Skeletal muscle satellite cell (primary cell): ENCODE results near the gene SLC26A1.
A peak's percentile ranks its signal among the peaks of the same experiment; 100 is the strongest.

Experiments used
- H3K27me3 ChIP-seq: 2 replicates; pipeline ENCODE4 v1.7.0; 2013; ENCODE audit warnings: low read length; ENCODE audit not compliant: control insufficient read depth, insufficient read depth
- H3K36me3 ChIP-seq: 2 replicates; pipeline ENCODE4 v1.7.0; 2013; ENCODE audit warnings: mild to moderate bottlenecking, control low read depth, low read length; ENCODE audit not compliant: insufficient read depth
- H3K4me1 ChIP-seq: 2 replicates; pipeline ENCODE4 v1.7.0; 2013; ENCODE audit warnings: low read length; ENCODE audit not compliant: control insufficient read depth, insufficient read depth
- H3K4me2 ChIP-seq: 2 replicates; pipeline ENCODE4 v1.7.0; 2013; ENCODE audit warnings: mild to moderate bottlenecking, low read length
- H3K4me3 ChIP-seq: 2 replicates; pipeline ENCODE4 v1.7.0; 2013; ENCODE audit warnings: low read length
- H3K9ac ChIP-seq: 2 replicates; pipeline ENCODE4 v1.7.0; 2013; ENCODE audit warnings: mild to moderate bottlenecking, low read depth, low read length, moderate library complexity
- H3K9me3 ChIP-seq: replicated peaks from 2 replicates; pipeline ENCODE4 v1.7.0; 2013; ENCODE audit warnings: mild to moderate bottlenecking, control low read depth, low read length

The SLC26A1 gene

GRCh38 chr4:1018147-1019020, 25.2 kb upstream of the SLC26A1 start:
- no peak overlapping the region for H3K4me3 ChIP-seq
- H3K9me3 ChIP-seq: no peaks in the 10 kb centered on the region

GRCh38 chr4:1017706-1018105, 24.5 kb upstream of the SLC26A1 start:
- Histone ChIP-seq H3K27me3 (no peaks in the 10 kb centered on the region), H3K4me1 (no peaks in the 10 kb centered on the region), H3K9ac (no peak overlapping the region), H3K9me3 (no peaks in the 10 kb centered on the region), H3K4me2 (no peak overlapping the region), H3K36me3 (peaks cover 6% of the 10 kb centered on the region), H3K4me3 (no peak overlapping the region)

More at GRCh38 chr4:1018147-1019020, 25.2 kb upstream of the SLC26A1 start:
- H3K4me2 ChIP-seq: no peak overlapping the region
- no peaks in the 10 kb centered on the region for H3K4me1 ChIP-seq
- no peaks in the 10 kb centered on the region for H3K27me3 ChIP-seq
- H3K36me3 ChIP-seq: peaks cover 4% of the 10 kb centered on the region
- H3K9ac ChIP-seq: no peak overlapping the region

- Histone ChIP-seq H3K4me3 (no peak overlapping the region), H3K9ac (no peak overlapping the region), H3K9me3 (no peaks in the 10 kb centered on the region), H3K36me3 (peaks cover 6% of the 10 kb centered on the region), H3K4me2 (no peak overlapping the region), H3K27me3 (no peaks in the 10 kb centered on the region), H3K4me1 (no peaks in the 10 kb centered on the region)
Observed at GRCh38 chr4:1017211-1017610, 24.0 kb upstream of the SLC26A1 start.

- no peak overlapping the region for H3K4me2 ChIP-seq
- H3K36me3 ChIP-seq: peaks cover 6% of the 10 kb centered on the region
- H3K9ac ChIP-seq: no peak overlapping the region
- H3K4me3 ChIP-seq: no peak overlapping the region
- no peaks in the 10 kb centered on the region for H3K9me3 ChIP-seq
- no peaks in the 10 kb centered on the region for H3K27me3 ChIP-seq
- peaks cover 4% of the 10 kb centered on the region for H3K4me1 ChIP-seq
Observed at GRCh38 chr4:1015746-1016145, 22.5 kb upstream of the SLC26A1 start.

GRCh38 chr4:1015179-1015578, 22.0 kb upstream of the SLC26A1 start:
- H3K4me1 ChIP-seq: peaks cover 9% of the 10 kb centered on the region
- H3K4me3 ChIP-seq: no peak overlapping the region
- H3K27me3 ChIP-seq: no peaks in the 10 kb centered on the region
- no peaks in the 10 kb centered on the region for H3K9me3 ChIP-seq
- H3K4me2 ChIP-seq: no peak overlapping the region
- peaks cover 6% of the 10 kb centered on the region for H3K36me3 ChIP-seq
- H3K9ac ChIP-seq: no peak overlapping the region

GRCh38 chr4:1014291-1015167, 21.3 kb upstream of the SLC26A1 start:
- peaks cover 6% of the 10 kb centered on the region for H3K36me3 ChIP-seq
- H3K4me3 ChIP-seq: no peak overlapping the region
- H3K9me3 ChIP-seq: no peaks in the 10 kb centered on the region
- H3K4me2 ChIP-seq: no peak overlapping the region
- H3K27me3 ChIP-seq: no peaks in the 10 kb centered on the region
- peaks cover 13% of the 10 kb centered on the region for H3K4me1 ChIP-seq
- H3K9ac ChIP-seq: no peak overlapping the region

- Histone ChIP-seq H3K4me2 (no peak overlapping the region), H3K4me1 (peaks cover 21% of the 10 kb centered on the region), H3K4me3 (no peak overlapping the region), H3K27me3 (peaks cover 8% of the 10 kb centered on the region), H3K9ac (no peak overlapping the region), H3K36me3 (peaks cover 6% of the 10 kb centered on the region), H3K9me3 (no peaks in the 10 kb centered on the region)
Observed at GRCh38 chr4:1013225-1014073, 20.2 kb upstream of the SLC26A1 start.

GRCh38 chr4:1012034-1012739, 19.0 kb upstream of the SLC26A1 start:
- peak overlapping the region; percentile 53 for H3K9ac ChIP-seq
- H3K36me3 ChIP-seq: peaks cover 6% of the 10 kb centered on the region
- H3K27me3 ChIP-seq: peaks cover 21% of the 10 kb centered on the region
- peak overlapping the region; percentile 71 for H3K4me3 ChIP-seq
- H3K9me3 ChIP-seq: no peaks in the 10 kb centered on the region
- H3K4me2 ChIP-seq: peak overlapping the region; percentile 82
- H3K4me1 ChIP-seq: peaks cover 21% of the 10 kb centered on the region

GRCh38 chr4:1011666-1012033, 18.4 kb upstream of the SLC26A1 start:
- H3K9me3 ChIP-seq: no peaks in the 10 kb centered on the region
- H3K36me3 ChIP-seq: peaks cover 6% of the 10 kb centered on the region
- peaks cover 21% of the 10 kb centered on the region for H3K4me1 ChIP-seq
- H3K9ac ChIP-seq: no peak overlapping the region
- no peak overlapping the region for H3K4me3 ChIP-seq
- peaks cover 24% of the 10 kb centered on the region for H3K27me3 ChIP-seq
- H3K4me2 ChIP-seq: no peak overlapping the region

- H3K27me3 ChIP-seq: peaks cover 24% of the 10 kb centered on the region
- H3K4me1 ChIP-seq: peaks cover 21% of the 10 kb centered on the region
- H3K36me3 ChIP-seq: peaks cover 6% of the 10 kb centered on the region
- H3K9me3 ChIP-seq: no peaks in the 10 kb centered on the region
- H3K4me2 ChIP-seq: peak within 1 kb of the TSS; percentile 97
- peak within 1 kb of the TSS; percentile 53 for H3K9ac ChIP-seq
- H3K4me3 ChIP-seq: peak within 1 kb of the TSS; percentile 74
Observed at GRCh38 chr4:1011022-1011665, 17.9 kb upstream of the SLC26A1 start, which contains the start of gene FGFRL1. FGFRL1 (plus strand) TSS chr4:1011626; CDS start chr4:1012486, 860 bp downstream.
